Upper lobe of left lung (tissue), 6 donors: ENCODE results near the gene MTG1. TPM values are rescaled to one million over a fixed set of nuclear protein-coding genes. Genes with fewer than 3 reads are reported as not detected.
"Not testable (repeated sequence)": the region's sequence is repeated elsewhere in the genome, so short reads cannot be mapped to it uniquely, and the experiment has no call there.

Experiments used
- ATAC-seq, 2 donors: fragments of 200-7000 bp; cut with Tn5 transposase; one replicate each; pipeline ENCODE4 v1.9.1; 2022; ENCODE audit warnings: mild to moderate bottlenecking in 2 of 2, moderate library complexity in 2 of 2; ENCODE audit not compliant: low FRiP score in 2 of 2
- DNase-seq, 2 donors: peaks; one replicate each; pipeline ENCODE4 v3.0.0-alpha.2; 2019 to 2020
- H3K27ac ChIP-seq, 4 donors: fragments of 200-600 bp; sonication (generic); one replicate each; pipeline ENCODE4 v1.5.1; 2016 to 2019
- H3K27me3 ChIP-seq, 4 donors: fragments of 200-600 bp; sonication (generic); one replicate each; pipeline ENCODE4 v1.5.1; 2017 to 2019
- H3K36me3 ChIP-seq, 4 donors: fragments of 200-600 bp; sonication (generic); one replicate each; pipeline ENCODE4 v1.5.1; 2016 to 2019
- H3K4me1 ChIP-seq, 4 donors: fragments of 200-600 bp; sonication (generic); one replicate each; pipeline ENCODE4 v1.5.1; 2018 to 2019
- H3K4me3 ChIP-seq, 4 donors: fragments of 200-600 bp; sonication (generic); one replicate each; pipeline ENCODE4 v1.5.1; 2017 to 2019; ENCODE audit warnings: mild to moderate bottlenecking in 2 of 4, moderate library complexity in 1 of 4
- H3K9me3 ChIP-seq, 4 donors: fragments of 200-600 bp; sonication (generic); one replicate each; pipeline ENCODE4 v1.5.1; 2018 to 2019
- CTCF ChIP-seq, 6 experiments: fragments of 450-650 bp in 4 of 6; fragments of 200-600 bp in 2 of 6; sonication (generic) in 2 of 6; IDR thresholded peaks; one replicate each; pipeline ENCODE4 v1.5.1; 2016 to 2019; ENCODE audit warnings: antibody characterized with exemption in 6 of 6
- EP300 ChIP-seq, 4 donors: sonication (generic); formaldehyde crosslinking; IDR thresholded peaks; one replicate each; pipeline ENCODE4 v1.5.1; 2017; ENCODE audit warnings: antibody characterized with exemption in 4 of 4, control low read depth in 2 of 4
- POLR2A ChIP-seq, 4 donors: fragments of 450-650 bp; IDR thresholded peaks; one replicate each; pipeline ENCODE4 v1.5.1; 2016 to 2017; ENCODE audit warnings: antibody characterized with exemption in 4 of 4, mild to moderate bottlenecking in 2 of 4
- POLR2AphosphoS5 ChIP-seq, 2 donors: sonication (generic); formaldehyde crosslinking; IDR thresholded peaks; one replicate each; pipeline ENCODE4 v1.5.1; 2017; ENCODE audit warnings: antibody characterized with exemption in 2 of 2
- WGBS, 2 donors: methylation state at CpG; one replicate each; pipeline ENCODE4 v1.1.5; 2017 to 2018; 5-methylcytosine and 5-hydroxymethylcytosine counted together
- total RNA-seq, 6 donors: library from RNA; depleted of rRNA in 4 of 6; stranded (reverse); fragments of >200 nt in 4 of 6; gene quantifications; one replicate each; pipeline versions ENCODE4 v1.1.0 to v1.2.1, GENCODE V29; 2016 to 2021
- donor health status: DM: no; HTN: no; CAD: no; lungs with moderate emphysema.
- donor health status: DM: no; HTN: yes; CAD: no; lungs with severe emphysema.

MTG1 gene
- total RNA-seq, 6 donors from 2014 or later, result 21.0 to 155 (median 40.8) TPM

- H3K4me1 ChIP-seq, result peaks cover 0 to 1% (median under 1%) of the 10 kb centered on the region in 4 donors
- TF ChIP-seq EP300 (IDR thresholded peaks at IDR 0.05) (no peak), POLR2AphosphoS5 (IDR thresholded peaks at IDR 0.05) (no peak), POLR2A (IDR thresholded peaks at IDR 0.05) (no peak), CTCF (IDR thresholded peaks at IDR 0.05) (no peak)
- no peak for DNase-seq
- H3K36me3 ChIP-seq, result peaks cover 0 to 20% (median 3%) of the 10 kb centered on the region in 4 donors
- ATAC-seq, result no peak
- no peak overlapping the region for H3K4me3 ChIP-seq
- WGBS, 2 donors, result 85 to 94% methylated on average over 2 of the region's 2 CpGs
- H3K9me3 ChIP-seq, result no peaks in the 10 kb centered on the region
- no peaks in the 10 kb centered on the region for H3K27me3 ChIP-seq
- H3K27ac ChIP-seq, result no peak overlapping the region
These were observed 8.7 kb upstream of the MTG1 start for GRCh38 chr10:133385214-133385613.

GRCh38 chr10:133386951-133387350, 7.0 kb upstream of the MTG1 start:
- ATAC-seq, DNase-seq, H3K27ac ChIP-seq, H3K4me1 ChIP-seq, H3K27me3 ChIP-seq, H3K4me3 ChIP-seq, H3K9me3 ChIP-seq: not testable (repeated sequence)
- peaks cover 0 to 20% (median 6%) of the 10 kb centered on the region in 4 donors for H3K36me3 ChIP-seq
- WGBS, 2 donors, result 95 to 96% methylated on average over 4 of the region's 4 CpGs

- Histone ChIP-seq H3K4me1 (peaks cover 0 to 3% (median 2%) of the 10 kb centered on the region in 4 donors), H3K4me3 (no peak overlapping the region), H3K27me3 (no peaks in the 10 kb centered on the region), H3K36me3 (peaks cover 0 to 20% (median 6%) of the 10 kb centered on the region in 4 donors), H3K9me3 (no peaks in the 10 kb centered on the region), H3K27ac (peak overlapping the region in 1 of 4 donors; percentile 67)
- TF ChIP-seq POLR2AphosphoS5 (IDR thresholded peaks at IDR 0.05) (no peak), EP300 (IDR thresholded peaks at IDR 0.05) (no peak), CTCF (IDR thresholded peaks at IDR 0.05) (no peak), POLR2A (IDR thresholded peaks at IDR 0.05) (no peak)
- ATAC-seq (no peak), DNase-seq (no peak)
- 87 to 89% methylated on average over 17 of the region's 17 CpGs for WGBS, 2 donors
These were observed 5.6 kb upstream of the MTG1 start for GRCh38 chr10:133388236-133388972.

- WGBS, 2 donors, result 80 to 94% methylated on average over 22 to 39 of the region's 39 CpGs
- Histone ChIP-seq H3K27me3 (no peaks in the 10 kb centered on the region), H3K4me3 (peak overlapping the region in 3 of 4 donors; percentile 12 to 26 (median 25)), H3K27ac (peak overlapping the region in 3 of 4 donors; percentile 35 to 67 (median 56)), H3K4me1 (peaks cover 0 to 7% (median 5%) of the 10 kb centered on the region in 4 donors), H3K9me3 (no peaks in the 10 kb centered on the region), H3K36me3 (peaks cover 0 to 13% (median 4%) of the 10 kb centered on the region in 4 donors)
- no peak for ATAC-seq
- TF ChIP-seq POLR2A (IDR thresholded peaks at IDR 0.05), result peak in 1 of 4 donors; percentile 9
- no peak for TF ChIP-seq POLR2AphosphoS5 (IDR thresholded peaks at IDR 0.05)
- peak in 1 of 2 donors; percentile 87 for DNase-seq
These were observed 4.8 kb upstream of the MTG1 start for GRCh38 chr10:133388973-133389818.

GRCh38 chr10:133390597-133391248, 3.2 kb upstream of the MTG1 start:
- Histone ChIP-seq H3K36me3 (peaks cover 0 to 7% (median 3%) of the 10 kb centered on the region in 4 donors), H3K27me3 (no peaks in the 10 kb centered on the region), H3K4me1 (peaks cover 10 to 21% (median 13%) of the 10 kb centered on the region in 4 donors), H3K27ac (peak overlapping the region in 2 of 4 donors; percentile 5 to 44), H3K4me3 (no peak overlapping the region), H3K9me3 (no peaks in the 10 kb centered on the region)
- 87 to 90% methylated on average over 19 of the region's 19 CpGs for WGBS, 2 donors
- ATAC-seq (no peak), DNase-seq (no peak)
- TF ChIP-seq CTCF (IDR thresholded peaks at IDR 0.05), result no peak
- no peak for TF ChIP-seq POLR2A (IDR thresholded peaks at IDR 0.05)
- TF ChIP-seq POLR2AphosphoS5 (IDR thresholded peaks at IDR 0.05), result no peak
- TF ChIP-seq EP300 (IDR thresholded peaks at IDR 0.05), result no peak
